A549 treated with RU486 at 1 μM for 4 hours (cell line): ENCODE data around the gene CSAG2. TPM values are rescaled to one million over a fixed set of nuclear protein-coding genes. Genes with fewer than 3 reads are reported as not detected.

Source experiments
- total RNA-seq: library from RNA; stranded (reverse); fragments of 200-300 nt; extraction: Qiagen RNA extraction; gene quantifications from 5 replicates; pipeline ENCODE4 v1.2.3, GENCODE V29; 2022; ENCODE audit warnings: low read depth

Gene CSAG2
- not detected in 5 replicates for total RNA-seq

GRCh38 chrX:152709173-152709572 lies at the start of gene CSAG2:
Gene CSAG2 (minus strand): TSS chrX:152709273. CDS start chrX:152709112, 161 bp downstream.

GRCh38 chrX:152753686-152754650 lies 44.9 kb upstream of the CSAG2 start, which contains the start of gene MAGEA2:
Gene MAGEA2 (minus strand): TSS chrX:152753842. CDS start chrX:152751363, 2,479 bp downstream.

GRCh38 chrX:152733261-152733975 lies 24.3 kb upstream of the CSAG2 start, which contains the start of the genes CSAG1 and MAGEA12:
Gene CSAG1 (minus strand): TSS chrX:152733721. CDS start chrX:152732460, 1,261 bp downstream.
Gene MAGEA12 (plus strand): TSS chrX:152733757. CDS start chrX:152736162, 2,405 bp downstream.

GRCh38 chrX:152713815-152714787 lies 5.0 kb upstream of the CSAG2 start, which contains the start of gene MAGEA2B:
Gene MAGEA2B (plus strand): TSS chrX:152714628. CDS start chrX:152717107, 2,479 bp downstream.

GRCh38 chrX:152697952-152698931 lies 10.8 kb downstream of the CSAG2 start, which contains the start of gene MAGEA3:
Gene MAGEA3 (plus strand): TSS chrX:152698794. CDS start chrX:152700833, 2,039 bp downstream.

Other genes starting within 250 kb of the CSAG2 start
- gene GABRQ, start 71.4 kb downstream of the CSAG2 start, total RNA-seq, result 0.19 to 0.36 TPM (median 0.27 TPM) in 5 replicates
- 2.5 to 4.6 TPM (median 2.8 TPM) in 5 replicates for gene MAGEA3, start 10.5 kb downstream of the CSAG2 start, total RNA-seq
- 0.23 TPM in 1 of 5 replicates, not detected in the others for gene MAGEA2B, start 5.4 kb upstream of the CSAG2 start, total RNA-seq
- gene CSAG1, start 24.4 kb upstream of the CSAG2 start, total RNA-seq, result 0.25 to 0.82 TPM (median 0.59 TPM) in 5 replicates
- 0.08 to 0.20 TPM (median 0.13 TPM) in 4 of 5 replicates, not detected in the other for gene MAGEA12, start 24.5 kb upstream of the CSAG2 start, total RNA-seq
- not detected in 5 replicates for gene MAGEA2, start 44.6 kb upstream of the CSAG2 start, total RNA-seq
- gene CSAG3, start 49.9 kb upstream of the CSAG2 start, total RNA-seq, result not detected in 5 replicates
- 9.7 to 14.0 TPM (median 13.3 TPM) in 5 replicates for gene MAGEA6, start 60.4 kb upstream of the CSAG2 start, total RNA-seq
- 52.9 to 93.9 TPM (median 72.5 TPM) in 5 replicates for gene CETN2, start 121.5 kb upstream of the CSAG2 start, total RNA-seq
- 38.2 to 49.3 TPM (median 41.3 TPM) in 5 replicates for gene NSDHL, start 121.8 kb upstream of the CSAG2 start, total RNA-seq
- 6.2 to 7.2 TPM (median 6.6 TPM) in 5 replicates for gene ZNF185, start 188.8 kb upstream of the CSAG2 start, total RNA-seq